ENCODE data around the gene UBR4. TPM values are rescaled to one million over a fixed set of nuclear protein-coding genes. Genes with fewer than 3 reads are reported as not detected.
"Not testable (repeated sequence)": the region's sequence is repeated elsewhere in the genome, so short reads cannot be mapped to it uniquely, and the experiment has no call there.

The UBR4 gene
- polyA plus RNA-seq, 3 donors: 111 to 114 (median 111) TPM

DNA sequence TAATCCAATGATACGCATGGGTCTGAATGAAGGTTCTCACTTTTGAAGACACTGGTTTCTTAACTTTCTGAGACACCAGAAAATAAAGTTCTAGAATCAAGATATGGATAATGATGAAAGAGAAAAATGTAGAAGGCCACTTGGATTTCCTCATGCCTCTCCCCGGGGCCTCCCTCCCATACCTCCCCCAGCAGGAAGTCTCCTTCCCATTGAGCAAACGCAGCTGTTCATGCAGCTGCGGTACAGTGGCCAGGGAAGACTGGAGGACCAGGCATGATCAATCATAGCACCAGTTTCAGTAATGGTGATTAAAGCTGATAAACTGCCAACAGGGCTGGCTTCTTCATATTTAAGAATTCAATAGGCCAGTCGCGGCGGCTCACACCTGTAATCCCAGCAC, 10.9 kb upstream of the UBR4 start:
- DNase-seq (ENCODE audit: low read depth in 3 of 3, low spot score in 2 of 3): peak in 2 of 3 donors; percentile 20 to 21

DNA sequence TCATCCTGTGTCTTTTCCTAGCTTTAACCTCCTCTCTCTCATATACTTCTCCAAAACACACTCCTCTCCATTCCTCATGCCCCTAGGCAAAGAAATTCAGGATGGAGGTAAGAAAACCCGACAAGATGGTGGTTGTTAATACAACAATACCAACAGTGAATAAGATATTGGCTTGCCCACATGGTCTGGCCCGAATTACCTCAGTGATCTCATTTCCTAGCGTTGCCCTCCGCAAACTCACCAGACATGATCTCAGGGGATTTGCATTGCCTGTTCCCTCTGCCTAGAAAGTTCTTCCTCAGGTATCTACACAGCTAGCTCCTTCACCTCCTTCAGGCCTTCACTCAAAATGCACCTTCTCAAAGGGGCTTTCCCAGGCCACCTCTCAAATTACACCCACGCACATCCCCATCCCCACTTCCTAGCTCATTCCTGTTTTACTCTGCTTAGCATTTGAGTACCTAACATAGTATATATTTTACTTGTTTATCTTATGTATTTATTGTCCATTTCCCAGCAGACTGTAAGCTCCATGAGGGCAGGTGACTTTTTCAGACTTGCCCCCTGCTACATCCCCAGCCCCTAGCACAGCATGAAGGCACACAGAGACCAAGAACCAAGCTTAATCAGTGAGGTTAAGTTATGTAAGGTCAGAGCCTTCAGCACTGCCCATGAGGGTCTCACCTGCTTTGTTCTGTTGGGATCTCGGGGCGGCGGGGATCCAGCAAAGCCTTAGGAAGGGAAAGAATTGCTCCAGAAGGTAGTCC, 10.2 kb upstream of the UBR4 start:
- DNase-seq (ENCODE audit: low read depth in 3 of 3, low spot score in 2 of 3): no peak

DNA sequence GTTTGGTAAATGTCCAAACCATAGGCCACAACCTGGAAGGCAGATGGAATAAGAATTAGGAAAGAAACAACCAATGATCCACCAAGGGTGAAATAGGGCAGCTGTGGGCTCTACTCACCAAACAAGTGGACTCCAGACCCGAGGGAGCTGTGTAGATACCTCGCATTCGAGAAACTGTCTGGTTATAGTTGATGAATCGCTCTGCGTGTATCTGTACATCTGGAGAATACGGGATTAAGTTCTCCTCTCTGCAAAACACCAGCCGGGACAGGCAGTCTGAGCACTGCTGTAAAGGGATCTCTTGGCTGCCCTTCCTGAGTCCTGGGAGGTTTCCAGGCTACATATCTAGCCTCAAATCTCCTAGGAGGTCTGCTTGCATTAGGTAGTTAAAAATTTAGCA, 9.4 kb upstream of the UBR4 start:
- no peak for DNase-seq (ENCODE audit: low read depth in 3 of 3, low spot score in 2 of 3)

DNA sequence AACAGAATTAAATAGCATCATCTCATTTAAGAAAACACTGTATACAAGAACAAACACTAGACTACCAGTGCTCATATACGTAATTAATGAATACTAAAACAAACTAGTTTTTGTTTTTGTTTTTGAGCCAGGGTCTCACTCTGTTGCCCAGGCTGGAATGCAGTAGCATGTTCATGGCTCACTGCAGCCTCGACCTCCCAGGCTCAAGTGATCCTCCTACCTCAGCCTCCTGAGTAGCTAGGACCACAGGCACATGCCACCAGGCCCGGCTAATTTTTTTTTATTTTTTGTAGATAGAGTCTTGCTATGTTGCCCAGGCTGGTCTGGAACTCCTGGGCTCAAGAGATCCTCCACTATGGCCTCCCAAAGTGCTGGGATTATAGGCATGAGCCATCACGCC, 6.5 kb upstream of the UBR4 start:
- DNase-seq (ENCODE audit: low read depth in 3 of 3, low spot score in 2 of 3): not testable (repeated sequence)

DNA sequence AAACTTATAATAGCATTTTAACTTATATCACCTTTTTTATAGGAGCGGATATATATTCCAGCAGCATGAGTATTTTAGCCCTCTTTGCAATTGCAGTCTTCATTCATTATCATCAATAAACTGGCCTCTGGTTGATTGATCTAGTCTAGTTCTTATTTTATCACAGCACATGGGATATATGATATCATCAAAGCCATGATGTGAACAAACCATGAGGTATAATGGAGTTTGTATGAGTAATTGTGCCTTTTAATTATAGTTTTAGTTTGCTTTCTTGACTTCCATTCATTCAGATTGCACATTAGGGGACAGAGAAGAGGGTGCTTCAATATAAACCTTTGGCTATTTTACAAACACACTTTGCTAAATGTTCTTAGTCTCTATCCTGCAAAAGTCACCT, 3.5 kb upstream of the UBR4 start:
- DNase-seq (ENCODE audit: low read depth in 3 of 3, low spot score in 2 of 3): no peak

DNA sequence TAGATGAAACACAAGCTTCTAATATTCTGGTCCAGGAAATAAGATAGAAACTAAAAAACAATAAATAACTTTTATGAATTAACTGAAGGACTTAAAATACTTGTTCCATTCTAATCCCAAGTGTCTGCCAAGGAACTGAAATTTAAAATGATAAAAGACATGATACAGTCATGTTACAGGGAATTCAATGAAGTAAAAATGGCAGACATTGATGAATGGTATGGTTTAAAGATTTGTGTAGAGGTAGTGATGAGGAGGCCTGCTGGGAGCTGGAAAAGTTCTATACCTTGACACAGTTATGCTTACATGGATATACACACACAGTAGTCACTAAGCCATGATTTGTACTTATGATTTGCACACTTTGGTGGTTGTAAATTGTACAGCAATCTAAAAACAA, 2.1 kb upstream of the UBR4 start:
- DNase-seq (ENCODE audit: low read depth in 3 of 3, low spot score in 2 of 3): no peak

DNA sequence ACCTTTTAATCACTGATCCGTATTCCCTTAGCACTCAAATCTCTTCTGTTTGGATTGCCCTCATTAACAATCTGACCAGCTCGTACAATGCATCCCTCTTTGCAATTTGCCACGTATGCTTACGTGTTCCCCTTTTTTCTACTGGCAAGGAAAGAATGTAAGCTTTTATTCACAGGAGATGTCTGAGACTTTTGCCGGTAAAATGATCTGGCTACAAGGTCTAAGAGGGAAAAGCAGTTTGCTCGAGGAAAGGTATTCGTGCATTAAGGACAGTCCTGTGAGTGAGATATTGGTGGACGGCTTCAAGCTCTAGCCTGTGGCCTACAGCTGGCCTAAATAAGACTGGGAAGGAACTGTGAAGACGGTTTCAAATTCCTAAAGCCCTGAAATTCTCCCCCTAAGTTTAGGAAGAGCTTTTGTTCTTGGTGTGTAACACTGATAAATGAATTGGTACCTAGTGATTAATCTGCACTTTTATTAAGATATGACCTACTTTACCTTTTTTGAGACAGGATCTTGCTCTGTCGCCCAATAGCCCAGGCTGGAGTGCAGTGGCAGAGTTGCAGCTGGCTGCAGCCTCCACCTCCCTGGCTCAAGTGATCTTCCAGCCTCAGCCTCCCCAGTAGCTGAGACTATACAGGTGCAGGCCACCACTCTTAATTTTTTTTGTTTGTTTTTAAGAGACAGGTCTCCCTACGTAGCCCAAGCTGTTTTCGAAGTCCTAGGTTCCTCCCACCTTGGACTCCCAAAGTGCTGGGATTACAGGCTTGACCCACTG, 895 bp upstream of the UBR4 start:
- DNase-seq (ENCODE audit: low read depth in 3 of 3, low spot score in 2 of 3): peak; percentile 8 to 19 (median 15)

DNA sequence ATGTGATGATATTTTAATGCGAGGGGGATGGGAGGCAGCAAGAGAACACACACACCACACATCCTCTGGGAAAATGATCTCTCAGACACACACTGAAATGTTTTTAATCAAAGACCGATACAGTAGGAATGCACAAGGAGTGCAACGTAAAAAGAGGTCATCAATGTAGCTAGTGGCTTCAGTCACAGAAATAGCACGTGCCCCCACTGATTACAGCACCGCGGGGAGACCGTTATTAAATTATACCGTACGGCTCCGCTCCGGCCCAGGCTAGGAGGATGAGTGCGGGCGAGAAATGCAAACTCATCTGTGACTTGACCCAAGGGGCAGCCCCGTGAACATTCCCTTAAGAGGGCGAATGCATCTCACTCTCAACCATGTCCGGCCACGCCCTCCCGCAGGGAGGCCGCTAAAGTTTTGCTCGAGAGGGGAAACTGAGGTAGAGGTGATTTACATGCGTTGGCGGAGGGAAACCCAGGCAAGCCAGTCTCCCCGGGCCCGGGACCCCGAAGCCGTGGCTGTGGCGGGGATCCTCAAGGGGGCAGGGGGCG, 552 bp downstream of the UBR4 start:
- DNase-seq (ENCODE audit: low read depth in 3 of 3, low spot score in 2 of 3): peak; percentile 9 to 29 (median 14)

DNA sequence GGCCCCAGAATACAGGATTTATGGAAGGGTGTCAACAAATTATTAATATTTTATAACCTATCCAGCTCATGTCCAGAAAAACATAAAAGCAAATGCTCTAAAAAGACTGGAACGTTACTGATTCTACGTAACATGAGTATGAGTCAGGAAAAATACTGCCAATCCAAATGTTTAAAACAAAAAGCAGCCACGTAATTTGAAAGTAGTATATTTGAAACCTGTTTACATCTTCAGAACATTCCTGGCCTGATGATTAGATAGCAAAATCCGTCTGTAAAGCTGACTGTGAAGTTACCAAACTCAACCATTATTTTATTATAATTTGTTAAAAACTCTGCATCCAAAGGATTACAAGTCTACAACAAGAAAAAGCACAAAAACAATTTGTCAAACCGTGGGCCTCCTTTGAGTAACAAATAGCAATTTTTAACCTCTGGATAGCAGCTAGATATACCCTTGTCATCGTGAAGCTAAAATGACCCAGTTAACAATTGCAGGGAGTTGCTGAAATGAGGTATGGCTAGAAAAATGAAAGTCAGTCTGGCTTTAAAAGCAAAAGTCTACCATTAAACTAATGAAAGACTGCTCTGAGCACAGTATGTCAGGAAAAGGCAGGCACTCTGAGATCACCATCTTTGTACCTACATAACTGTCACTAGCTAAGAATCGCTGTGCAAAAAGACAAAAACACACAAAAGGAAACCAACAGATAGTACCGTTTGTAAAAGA, 1.2 kb downstream of the UBR4 start:
- peak in 1 of 3 donors; percentile 18 for DNase-seq (ENCODE audit: low read depth in 3 of 3, low spot score in 2 of 3)

DNA sequence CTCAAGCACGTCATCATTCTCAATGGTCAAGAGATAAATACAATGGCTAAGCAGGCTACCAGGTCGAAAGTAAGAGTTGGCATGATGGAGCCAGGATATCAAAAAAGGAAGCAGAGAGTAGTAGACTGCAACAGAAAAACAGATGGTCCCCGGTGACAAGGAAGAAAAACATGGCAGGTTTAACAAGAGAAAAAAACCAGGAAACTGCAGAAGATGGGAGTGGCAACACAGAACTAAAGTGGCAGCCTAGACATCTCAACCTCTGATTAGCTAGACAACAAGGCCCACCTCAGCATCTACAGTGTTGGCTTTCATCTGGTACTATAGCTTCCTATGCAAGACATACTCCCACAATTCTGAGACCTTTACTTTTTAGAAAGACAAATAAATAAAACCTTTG, 3.1 kb downstream of the UBR4 start:
- DNase-seq (ENCODE audit: low read depth in 3 of 3, low spot score in 2 of 3): no peak

DNA sequence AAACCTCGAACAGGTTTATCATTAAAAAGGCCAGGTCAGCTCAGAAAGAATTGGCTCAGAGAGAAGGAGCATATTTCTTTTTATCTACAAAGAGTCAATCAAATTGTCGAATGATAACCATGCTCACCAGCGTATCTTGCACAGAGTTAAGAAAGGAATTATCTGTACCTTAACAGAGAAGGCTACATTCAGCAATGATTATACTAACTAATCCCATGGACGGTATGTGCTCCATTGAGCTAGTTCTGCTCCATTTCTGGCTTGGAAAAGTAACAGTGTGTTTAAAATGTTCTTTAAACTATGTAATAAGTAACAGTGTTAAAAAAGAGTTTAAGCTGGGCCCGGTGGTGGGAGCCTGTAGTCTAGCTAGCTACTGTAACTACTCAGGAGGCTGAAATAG, 4.2 kb downstream of the UBR4 start:
- no peak for DNase-seq (ENCODE audit: low read depth in 3 of 3, low spot score in 2 of 3)

DNA sequence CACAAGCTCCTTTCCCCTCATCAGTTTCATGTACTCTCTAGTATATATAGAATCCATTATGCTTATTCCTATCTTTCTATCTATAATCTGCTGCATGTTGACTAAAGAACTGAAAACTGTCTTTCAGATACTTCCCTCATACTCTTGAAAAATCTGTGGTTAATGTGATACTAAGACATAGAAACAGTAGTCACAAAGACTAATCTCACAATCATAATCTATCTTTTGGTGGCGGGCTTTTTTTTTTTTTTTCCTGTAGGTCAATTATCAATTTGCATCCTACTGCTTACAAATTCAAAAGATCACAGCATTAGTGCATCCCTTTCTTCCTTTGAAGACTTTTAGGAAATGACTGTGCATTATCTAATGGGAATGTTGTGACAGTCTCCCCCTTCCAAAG, 4.7 kb downstream of the UBR4 start:
- DNase-seq (ENCODE audit: low read depth in 3 of 3, low spot score in 2 of 3): no peak

DNA sequence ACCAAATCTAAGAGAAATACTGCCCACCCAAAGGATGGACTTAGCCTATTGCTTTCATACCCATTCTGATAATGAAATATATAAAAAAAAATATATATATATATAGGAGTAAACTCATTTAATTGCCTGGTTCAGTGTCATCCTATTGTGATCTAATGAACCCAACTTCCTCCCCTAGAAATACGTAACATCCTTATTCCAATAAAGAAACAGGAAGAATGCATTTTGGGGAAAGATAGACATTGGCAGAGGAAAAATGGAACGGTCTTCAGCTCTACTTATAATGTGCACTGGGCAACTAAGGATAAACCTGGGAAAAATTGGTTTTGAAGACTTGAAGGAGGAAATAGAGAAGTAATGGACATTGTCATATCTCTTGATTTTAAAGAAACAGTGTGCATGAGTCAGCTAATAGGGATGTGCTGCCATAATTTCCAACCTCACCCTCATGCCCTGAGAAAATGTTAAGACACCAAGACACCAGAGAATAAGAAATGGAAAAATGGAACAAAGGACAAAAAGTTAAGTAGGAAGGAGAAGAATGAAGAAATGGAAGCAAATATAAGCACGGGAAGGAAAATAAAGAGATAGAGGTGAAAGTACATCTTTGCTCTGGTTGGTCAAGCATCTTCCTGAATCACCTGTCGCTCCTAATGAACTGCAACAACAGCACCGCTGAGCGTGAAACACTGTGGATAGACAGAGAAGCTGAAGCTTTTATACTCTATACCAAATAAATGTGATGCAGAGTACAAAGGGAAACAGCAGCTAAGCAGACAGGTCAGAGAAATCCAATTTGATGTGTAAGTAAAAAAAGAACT, 5.4 kb downstream of the UBR4 start:
- DNase-seq (ENCODE audit: low read depth in 3 of 3, low spot score in 2 of 3): no peak

DNA sequence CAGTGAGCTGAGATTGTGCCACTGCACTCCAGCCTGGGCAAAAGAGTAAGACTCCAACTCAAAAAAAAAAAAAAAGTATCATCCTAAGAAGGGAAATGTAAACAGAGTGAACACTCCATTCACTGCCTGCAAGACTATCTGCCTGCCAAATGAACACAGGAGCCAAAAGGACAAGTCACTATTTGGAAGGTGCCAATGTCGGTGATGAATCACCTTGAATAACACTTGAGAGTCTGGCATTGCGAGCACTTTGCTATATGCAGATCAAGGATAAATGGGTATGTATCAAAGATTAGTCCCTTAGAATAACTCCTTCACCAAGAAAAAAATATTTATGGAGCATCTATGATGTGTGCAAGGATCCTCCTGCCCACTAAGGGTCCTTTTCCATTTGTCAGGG, 6.6 kb downstream of the UBR4 start:
- no peak for DNase-seq (ENCODE audit: low read depth in 3 of 3, low spot score in 2 of 3)

DNA sequence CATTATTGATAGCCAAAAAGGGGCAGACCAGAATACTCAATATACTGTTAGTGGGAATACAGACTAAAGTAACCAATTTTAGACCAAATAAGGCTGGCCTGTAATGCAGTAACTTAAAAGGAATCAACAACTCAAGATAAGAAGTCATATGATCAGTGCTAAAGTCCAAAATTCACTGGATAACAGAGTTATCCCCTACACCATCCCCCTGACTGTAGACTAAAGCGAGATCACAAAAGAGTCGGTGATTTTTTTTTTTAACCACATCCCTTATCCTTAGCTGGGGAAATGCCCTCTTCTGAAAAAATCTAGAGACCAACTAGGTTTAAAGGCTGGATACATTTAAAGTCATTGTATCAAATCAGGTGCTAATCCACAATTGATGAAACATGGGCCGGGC, 7.7 kb downstream of the UBR4 start:
- DNase-seq (ENCODE audit: low read depth in 3 of 3, low spot score in 2 of 3): no peak

DNA sequence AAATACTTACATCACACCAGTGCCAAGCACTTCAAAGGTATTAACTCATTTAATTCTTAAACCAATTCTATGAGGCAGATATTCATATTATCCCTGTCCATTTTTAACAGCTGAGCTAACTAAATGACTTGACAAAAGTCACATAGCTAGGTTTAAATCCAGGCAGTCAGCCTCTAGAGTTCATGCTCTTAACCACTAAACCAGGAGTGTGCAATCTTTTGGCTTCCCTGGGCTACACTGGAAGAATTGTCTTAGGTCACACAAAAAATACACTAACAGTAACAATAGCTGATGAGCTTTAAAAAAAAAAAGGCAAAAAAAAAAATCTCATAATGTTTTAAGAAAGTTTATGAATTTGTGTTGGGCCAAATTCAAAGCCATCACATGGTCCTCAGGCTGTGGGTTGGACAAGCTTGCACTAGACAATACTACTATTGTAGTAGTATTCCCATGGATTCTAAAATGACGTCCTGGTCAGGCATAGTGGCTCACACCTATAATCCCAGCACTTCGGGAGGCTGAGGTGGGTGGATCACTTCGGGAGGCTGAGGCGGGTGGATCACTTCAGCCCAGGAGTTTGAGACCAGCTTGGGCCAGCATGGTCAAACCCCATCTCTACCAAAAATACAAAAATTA, 10.0 kb downstream of the UBR4 start:
- no peak for DNase-seq (ENCODE audit: low read depth in 3 of 3, low spot score in 2 of 3)

DNA sequence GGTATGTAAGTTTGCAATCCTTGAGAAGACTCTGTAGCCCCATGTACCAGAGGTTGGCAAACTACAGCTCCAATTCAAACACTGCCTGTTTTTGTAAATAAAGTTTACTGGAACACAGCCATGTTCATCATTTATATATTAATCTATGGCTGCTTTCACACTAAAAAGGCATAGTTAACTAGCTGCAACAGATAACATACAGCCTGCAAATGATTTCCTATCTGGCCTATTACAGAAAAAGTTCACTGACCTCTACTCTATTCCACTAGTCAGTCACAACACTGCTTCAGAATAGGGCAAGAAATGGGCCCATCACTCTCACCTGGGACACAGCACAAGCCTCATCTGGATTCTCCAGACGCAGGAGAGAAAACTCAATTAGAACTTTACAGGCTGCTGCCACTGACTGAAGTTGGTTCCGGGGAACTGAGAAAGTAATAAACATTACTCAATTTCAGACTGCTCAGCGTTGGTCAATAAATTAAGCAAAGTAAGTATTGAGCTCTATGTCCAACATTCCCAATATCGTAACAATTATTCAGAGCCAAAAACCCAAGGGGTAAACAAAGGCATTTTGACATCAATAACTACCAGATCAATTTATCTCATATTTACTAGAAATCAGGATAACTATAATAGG, 10.6 kb downstream of the UBR4 start:
- no peak for DNase-seq (ENCODE audit: low read depth in 3 of 3, low spot score in 2 of 3)

DNA sequence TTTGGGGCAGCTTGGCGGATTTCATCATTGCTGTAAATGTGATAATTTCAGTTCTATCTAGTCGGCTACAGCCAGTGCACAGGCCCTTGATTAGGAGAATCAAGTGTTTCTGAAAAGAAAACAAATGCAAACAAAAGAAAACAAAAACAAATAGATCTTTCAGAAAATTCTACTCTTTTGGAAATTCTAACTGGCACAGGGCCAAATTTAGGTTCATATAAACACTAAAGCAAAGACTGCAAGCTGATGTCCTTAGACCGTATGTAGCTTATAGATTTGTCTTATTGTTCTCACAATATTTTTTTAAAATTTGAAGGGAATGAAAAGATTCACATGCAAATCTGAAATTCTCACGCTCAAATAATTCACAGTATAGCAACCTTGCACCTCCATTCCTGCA, 11.2 kb downstream of the UBR4 start:
- DNase-seq (ENCODE audit: low read depth in 3 of 3, low spot score in 2 of 3): no peak

DNA sequence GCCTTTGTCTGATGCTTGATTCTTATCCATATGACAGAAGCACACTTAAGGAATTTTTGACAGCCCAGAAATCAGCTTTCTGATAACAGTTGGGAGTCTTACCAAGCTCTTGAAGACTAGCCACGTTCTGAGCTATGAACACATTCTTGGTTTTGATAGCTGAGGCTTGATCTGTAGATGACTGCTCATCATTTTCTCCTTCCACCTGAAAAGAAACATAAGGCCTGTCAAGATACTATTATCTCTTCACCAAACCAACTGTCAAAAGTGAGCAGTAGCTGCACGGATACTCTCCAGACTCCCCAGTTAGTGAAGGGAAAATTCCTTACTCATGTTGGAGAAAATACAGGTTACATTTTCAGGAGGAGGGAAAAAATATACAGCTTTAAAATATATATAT, 12.2 kb downstream of the UBR4 start:
- no peak for DNase-seq (ENCODE audit: low read depth in 3 of 3, low spot score in 2 of 3)

All from right renal cortex interstitium (tissue), 3 donors.